GM18511 (cell line): ENCODE results near the gene SNX4.
"Not testable (repeated sequence)": the region's sequence is repeated elsewhere in the genome, so short reads cannot be mapped to it uniquely, and the experiment has no call there.

Experiments
- ATAC-seq: cut with Tn5 transposase; IDR thresholded peaks from one replicate; pipeline ENCODE4 v1.9.1; 2021; ENCODE audit warnings: mild to moderate bottlenecking, moderate library complexity; ENCODE audit not compliant: unreplicated experiment

Gene SNX4

GRCh38 chr3:125519678-125520562 is at the start of gene SNX4:
TSS of gene SNX4 (minus strand) at chr3:125520202. CDS start at chr3:125520172, 30 bp downstream.
- ATAC-seq: peak; percentile 87

- no peak for ATAC-seq
These were observed 36.3 kb upstream of the SNX4 start for GRCh38 chr3:125556314-125556713.

GRCh38 chr3:125552401-125552800 is 32.4 kb upstream of the SNX4 start:
- ATAC-seq: no peak

- ATAC-seq: no peak
These were observed 8.9 kb upstream of the SNX4 start for GRCh38 chr3:125528920-125529319.

GRCh38 chr3:125525153-125525552 is 5.2 kb upstream of the SNX4 start:
- ATAC-seq: no peak

GRCh38 chr3:125520563-125520919 is 539 bp upstream of the SNX4 start:
- not testable (repeated sequence) for ATAC-seq

GRCh38 chr3:125515421-125515820 is 4.6 kb downstream of the SNX4 start:
- no peak for ATAC-seq

- no peak for ATAC-seq
These were observed 6.4 kb downstream of the SNX4 start for GRCh38 chr3:125513490-125514115.

GRCh38 chr3:125512135-125512920 is 7.7 kb downstream of the SNX4 start:
- ATAC-seq: peak; percentile 64

- peak; percentile 51 for ATAC-seq
These were observed 8.4 kb downstream of the SNX4 start for GRCh38 chr3:125511420-125512118.

GRCh38 chr3:125507128-125507527 is 12.9 kb downstream of the SNX4 start:
- ATAC-seq: no peak

GRCh38 chr3:125498630-125499029 is 21.4 kb downstream of the SNX4 start:
- no peak for ATAC-seq

GRCh38 chr3:125496701-125497100 is 23.3 kb downstream of the SNX4 start:
- no peak for ATAC-seq

GRCh38 chr3:125482406-125482805 is 37.6 kb downstream of the SNX4 start:
- no peak for ATAC-seq

- ATAC-seq: no peak
These were observed 38.2 kb downstream of the SNX4 start for GRCh38 chr3:125481786-125482185.

GRCh38 chr3:125481375-125481759 is 38.6 kb downstream of the SNX4 start:
- not testable (repeated sequence) for ATAC-seq

GRCh38 chr3:125480656-125481374 is 39.2 kb downstream of the SNX4 start:
- no peak for ATAC-seq

GRCh38 chr3:125479091-125479490 is 40.9 kb downstream of the SNX4 start:
- no peak for ATAC-seq

- ATAC-seq: no peak
These were observed 41.7 kb downstream of the SNX4 start for GRCh38 chr3:125478326-125478725.

GRCh38 chr3:125477701-125478100 is 42.3 kb downstream of the SNX4 start:
- no peak for ATAC-seq
